Inferior parietal cortex (tissue), 1 donor: ENCODE results near the gene CADPS2.

Source experiments
- DNase-seq: peaks from one replicate; pipeline ENCODE4 v3.0.0-alpha.2; 2016; ENCODE audit errors: extremely low spot score

Gene CADPS2

GRCh38 chr7:122457325-122457724, 428.9 kb downstream of the CADPS2 start:
- no peak for DNase-seq

DNA sequence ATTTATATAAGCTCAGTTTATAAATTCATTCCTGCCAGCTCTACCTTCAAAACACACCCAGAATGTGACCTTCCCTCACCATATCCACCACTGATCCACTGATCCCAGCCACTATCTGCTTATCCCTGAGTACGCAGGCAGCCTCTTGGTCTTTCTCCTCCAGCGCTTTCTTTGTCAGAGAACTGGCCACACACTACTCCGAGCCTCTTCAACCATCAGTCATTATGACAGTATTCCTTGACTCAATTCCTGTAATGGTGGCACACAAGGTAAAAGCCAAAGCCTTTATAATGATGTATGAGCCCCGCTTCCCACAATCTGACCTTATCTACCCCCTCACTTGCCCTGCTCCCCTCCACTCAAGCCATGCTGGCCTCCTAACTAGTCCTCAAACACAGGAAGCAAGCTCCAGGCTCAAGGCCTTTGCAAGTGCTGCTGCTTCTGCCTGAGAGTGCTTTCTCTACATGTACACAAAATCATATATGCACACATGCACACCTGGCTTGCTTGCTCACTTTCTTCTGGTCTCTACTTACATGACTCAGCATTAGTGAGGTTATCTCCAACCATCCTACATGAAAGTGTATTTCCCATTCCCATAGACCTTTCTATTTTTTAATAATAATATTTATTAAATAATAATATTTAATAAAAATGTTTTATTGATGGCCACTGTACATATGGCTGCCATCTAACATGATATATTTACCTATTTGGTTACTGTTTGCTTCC, 431.3 kb downstream of the CADPS2 start:
- no peak for DNase-seq

DNA sequence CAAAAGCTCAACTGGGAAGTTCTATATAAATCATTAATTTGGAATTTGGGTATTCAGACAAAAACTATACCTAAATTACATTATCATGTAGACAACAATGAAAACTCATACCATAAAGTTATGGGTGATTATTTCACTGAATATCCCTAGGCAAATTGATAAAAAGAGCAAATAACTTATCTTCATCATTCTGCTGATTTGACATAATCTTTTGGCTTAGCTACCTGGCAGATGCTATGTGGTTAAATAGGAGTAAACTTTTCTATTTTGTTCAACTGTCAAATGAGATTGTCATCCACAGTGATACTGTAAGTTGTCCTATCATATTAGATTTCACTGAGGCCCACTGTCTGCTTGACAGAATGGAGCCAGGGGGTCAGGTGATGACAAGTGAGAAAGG, 432.8 kb downstream of the CADPS2 start:
- no peak for DNase-seq

- DNase-seq = no peak
Measured at GRCh38 chr7:122448893-122449589, 437.2 kb downstream of the CADPS2 start.

DNA sequence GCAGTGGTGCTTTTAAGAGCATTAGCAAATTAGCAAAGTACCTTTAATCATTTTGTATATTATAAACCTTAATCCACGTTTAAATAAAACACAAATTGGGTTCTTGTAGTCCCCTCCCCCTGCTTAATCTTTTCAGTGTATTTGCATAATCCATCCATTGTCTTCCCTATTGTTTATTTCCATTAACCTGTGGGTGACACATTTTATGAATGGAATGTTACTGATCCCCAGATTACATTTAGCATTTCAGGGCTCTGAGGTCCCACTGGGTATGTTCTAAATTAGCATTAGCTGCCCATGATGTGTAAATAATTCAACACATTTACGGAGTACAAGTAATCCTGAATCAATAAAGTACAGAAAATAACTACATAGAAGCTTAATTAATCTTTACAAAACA, 443.3 kb downstream of the CADPS2 start:
- no peak for DNase-seq

- no peak for DNase-seq
Measured at GRCh38 chr7:122438492-122438891, 447.8 kb downstream of the CADPS2 start.

GRCh38 chr7:122438006-122438405, 448.3 kb downstream of the CADPS2 start:
- no peak for DNase-seq

DNA sequence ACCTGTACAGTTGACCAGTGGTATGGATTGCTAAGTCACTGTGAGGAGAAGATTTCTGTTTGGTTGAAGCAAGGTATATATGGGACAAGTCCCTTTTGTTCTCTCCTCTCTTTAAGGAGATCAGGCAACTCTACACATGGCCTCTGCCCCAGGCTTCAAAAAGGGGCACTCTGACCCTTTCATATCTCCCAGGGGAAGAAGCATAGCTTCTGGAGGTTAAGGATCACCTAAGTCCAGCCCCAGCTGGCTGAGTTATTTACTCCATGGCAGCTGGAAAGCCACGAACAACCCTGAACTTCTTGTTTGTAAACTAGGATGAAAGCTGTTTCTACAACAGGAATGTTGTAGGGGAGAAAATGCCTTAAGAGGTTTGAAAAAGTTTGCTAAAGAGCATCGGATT, 452.5 kb downstream of the CADPS2 start:
- no peak for DNase-seq

GRCh38 chr7:122430710-122431109, 455.6 kb downstream of the CADPS2 start:
- DNase-seq = no peak

DNA sequence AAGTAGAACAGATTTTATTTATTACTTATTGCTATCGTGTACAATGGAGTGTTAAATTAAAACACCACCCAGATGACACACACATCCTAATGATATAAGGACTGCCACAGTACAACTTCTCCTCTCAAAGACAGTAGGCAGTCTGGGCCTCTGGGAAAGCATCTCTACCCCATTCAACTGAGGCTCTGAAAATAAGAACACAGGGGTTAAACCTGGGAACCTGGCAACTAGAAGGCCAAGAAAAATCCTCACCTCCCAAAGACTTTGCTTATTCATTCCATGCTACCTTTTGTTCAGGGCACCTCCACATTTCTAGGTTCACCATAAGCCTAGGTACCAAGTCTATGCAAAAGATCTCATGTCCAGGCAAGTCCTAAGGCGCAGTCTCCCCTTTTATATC, 456.3 kb downstream of the CADPS2 start:
- no peak for DNase-seq

DNA sequence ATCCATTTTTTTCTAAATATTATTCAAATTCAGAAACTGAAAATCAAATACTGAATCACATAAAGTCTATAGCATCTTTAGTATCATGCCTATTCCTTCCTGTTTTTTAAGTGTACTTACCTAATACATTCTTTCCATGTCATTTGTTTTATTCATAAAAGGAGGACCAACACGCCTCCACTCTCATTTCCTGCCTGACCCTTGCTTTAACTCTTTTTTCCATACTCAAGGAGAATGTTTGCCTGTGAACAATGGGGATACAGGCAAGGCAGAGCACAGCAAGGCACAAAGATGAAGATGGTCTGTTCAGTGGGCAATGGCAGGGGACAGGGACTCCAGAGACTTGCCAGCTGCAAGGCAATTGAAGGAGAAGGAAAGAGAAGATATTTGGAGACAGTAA, 460.5 kb downstream of the CADPS2 start:
- no peak for DNase-seq

GRCh38 chr7:122423591-122423990, 462.7 kb downstream of the CADPS2 start:
- no peak for DNase-seq

- no peak for DNase-seq
Measured at GRCh38 chr7:122416336-122416735, 469.9 kb downstream of the CADPS2 start.

DNA sequence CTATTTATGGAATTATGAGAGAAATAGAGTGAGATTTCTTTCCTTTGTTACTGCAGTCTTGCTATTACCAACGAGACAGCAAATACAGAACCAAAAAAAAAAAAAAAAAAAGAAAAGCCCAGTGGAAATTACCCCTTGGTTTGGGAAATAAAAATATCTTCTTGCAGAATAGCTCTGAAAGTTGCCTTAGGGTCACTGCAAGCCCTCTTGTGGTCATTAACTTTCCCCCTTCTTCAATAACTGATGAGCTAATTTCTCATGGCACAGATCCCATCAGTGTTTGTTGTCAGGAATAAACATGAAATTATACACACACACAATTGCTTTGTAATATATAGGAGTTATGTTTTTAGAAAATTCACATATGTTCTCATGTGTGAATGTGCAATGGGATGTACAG, 470.8 kb downstream of the CADPS2 start:
- DNase-seq = no peak

DNA sequence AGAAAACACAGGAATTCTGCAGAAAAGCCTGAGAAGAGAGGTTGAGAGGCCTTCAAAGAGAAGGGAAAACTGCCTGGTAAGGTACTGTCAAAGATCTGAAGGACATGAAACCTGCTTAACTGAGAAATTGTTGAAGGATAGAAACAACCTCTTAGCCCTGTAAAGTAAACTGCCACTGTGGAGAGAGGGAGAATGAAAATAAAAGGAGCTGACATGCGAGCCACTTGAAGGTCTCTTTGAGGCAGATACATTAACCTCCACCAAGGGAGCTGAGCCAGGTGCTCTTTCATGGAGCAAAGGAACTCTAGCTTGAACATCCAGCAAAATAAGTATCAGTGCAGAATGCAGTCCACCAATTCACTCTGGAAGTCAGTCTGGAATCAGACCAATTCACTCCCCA, 472.9 kb downstream of the CADPS2 start:
- no peak for DNase-seq

DNA sequence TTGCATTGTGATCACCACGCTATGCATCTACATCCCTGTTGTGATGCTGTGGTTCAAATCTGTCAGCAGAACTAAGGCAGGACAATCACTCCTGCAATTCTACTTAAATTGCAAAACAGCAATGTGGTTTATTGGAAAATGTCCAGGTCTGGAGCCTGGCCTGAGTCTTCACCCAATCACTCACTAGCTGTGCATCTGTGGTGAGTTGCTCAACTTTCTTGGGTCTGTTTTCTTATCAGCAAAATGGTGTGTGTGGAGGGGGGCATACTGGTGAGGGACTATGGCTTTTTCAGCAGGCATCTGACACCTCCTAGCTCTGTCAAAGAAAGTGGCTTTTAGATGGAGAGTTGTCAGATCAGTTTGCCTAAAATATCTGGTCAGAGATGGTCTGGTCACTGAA, 473.4 kb downstream of the CADPS2 start:
- DNase-seq = no peak

GRCh38 chr7:122412441-122412840, 473.8 kb downstream of the CADPS2 start:
- DNase-seq = no peak

GRCh38 chr7:122407195-122407594, 479.1 kb downstream of the CADPS2 start:
- no peak for DNase-seq

DNA sequence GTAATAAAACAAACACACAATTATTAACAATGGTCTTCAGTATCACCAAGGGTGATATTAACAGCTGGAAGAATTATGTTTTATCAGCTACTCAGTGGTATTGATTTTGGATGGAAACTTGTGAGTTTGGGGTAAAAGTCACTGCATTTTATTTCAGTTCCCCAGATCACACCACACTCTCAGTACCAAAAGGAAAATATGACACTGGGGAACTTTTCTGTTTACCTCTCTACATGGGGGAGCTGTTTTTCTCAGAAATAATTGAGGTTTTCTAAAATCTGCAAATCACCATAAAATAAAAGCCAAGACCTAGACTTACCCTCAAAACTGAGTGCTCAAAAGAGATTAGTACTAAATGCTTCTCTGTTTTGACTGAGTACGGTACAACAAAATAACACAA, 483.1 kb downstream of the CADPS2 start:
- DNase-seq = no peak

GRCh38 chr7:122402235-122402634, 484.0 kb downstream of the CADPS2 start:
- DNase-seq = no peak

DNA sequence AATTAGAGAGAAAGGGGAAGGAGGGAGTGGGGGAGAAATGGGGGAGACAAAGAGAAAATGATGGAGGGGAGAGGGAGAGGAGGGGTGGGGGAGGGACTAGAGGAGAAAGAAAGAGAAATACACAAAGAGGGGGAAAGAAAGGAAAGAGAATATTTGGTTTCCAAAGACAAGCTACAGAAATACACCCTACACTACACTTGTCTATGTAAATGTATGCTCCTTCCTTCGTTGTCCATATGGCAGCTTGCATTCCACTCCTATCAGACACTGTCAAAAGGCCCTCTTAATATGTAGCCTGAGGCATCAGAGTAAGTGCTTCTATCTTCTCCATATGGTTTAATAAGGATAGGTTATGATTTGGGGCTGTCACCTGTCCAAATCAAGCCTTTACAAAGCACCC, 488.9 kb downstream of the CADPS2 start:
- DNase-seq = no peak

GRCh38 chr7:122394512-122394911, 491.7 kb downstream of the CADPS2 start:
- DNase-seq = no peak

DNA sequence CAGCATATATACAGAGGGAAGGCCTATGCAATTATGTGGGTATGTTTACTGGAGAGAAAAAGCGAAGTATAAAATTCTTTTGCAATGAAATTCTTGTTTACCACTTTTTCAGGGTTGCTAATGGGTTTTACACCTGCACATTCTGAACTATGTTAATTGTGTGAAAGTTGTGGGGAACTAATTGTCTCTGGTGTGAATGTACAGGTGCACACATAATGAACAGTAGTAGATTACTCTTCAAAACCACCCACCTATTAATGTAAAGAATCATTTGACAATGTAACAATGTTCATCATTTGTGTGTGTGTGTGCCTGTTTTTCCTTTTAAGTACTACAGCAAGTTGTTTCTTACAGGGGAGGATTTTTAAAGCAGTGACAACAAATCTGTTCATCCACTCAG, 501.7 kb downstream of the CADPS2 start:
- no peak for DNase-seq

DNA sequence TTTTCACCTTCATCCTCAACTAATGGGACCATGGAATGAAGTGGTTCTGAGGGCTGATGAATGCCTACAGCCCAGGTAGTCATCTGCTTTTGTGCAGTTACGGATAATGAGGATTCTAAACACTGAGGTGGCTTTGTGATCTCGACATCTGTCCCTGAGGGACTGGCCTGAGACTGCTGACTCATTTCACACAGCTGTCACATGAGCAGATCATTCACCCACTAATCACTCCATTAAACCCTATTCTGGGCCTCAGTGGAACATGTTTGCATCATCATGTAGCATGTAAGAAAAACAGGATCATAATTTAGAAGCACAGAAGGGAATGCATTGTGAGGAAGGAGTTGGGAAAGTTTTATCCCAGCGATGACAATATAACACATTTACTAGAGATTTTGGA, 502.3 kb downstream of the CADPS2 start:
- DNase-seq = no peak
